Upper lobe of left lung (tissue), 6 donors: ENCODE results near the gene PTPRA. TPM values are rescaled to one million over a fixed set of nuclear protein-coding genes. Genes with fewer than 3 reads are reported as not detected.

Experiments used
- ATAC-seq, 2 donors: fragments of 200-7000 bp; cut with Tn5 transposase; one replicate each; pipeline ENCODE4 v1.9.1; 2022; ENCODE audit warnings: mild to moderate bottlenecking in 2 of 2, moderate library complexity in 2 of 2; ENCODE audit not compliant: low FRiP score in 2 of 2
- DNase-seq, 2 donors: peaks; one replicate each; pipeline ENCODE4 v3.0.0-alpha.2; 2019 to 2020
- H3K27ac ChIP-seq, 4 donors: fragments of 200-600 bp; sonication (generic); one replicate each; pipeline ENCODE4 v1.5.1; 2016 to 2019
- H3K27me3 ChIP-seq, 4 donors: fragments of 200-600 bp; sonication (generic); one replicate each; pipeline ENCODE4 v1.5.1; 2017 to 2019
- H3K36me3 ChIP-seq, 4 donors: fragments of 200-600 bp; sonication (generic); one replicate each; pipeline ENCODE4 v1.5.1; 2016 to 2019
- H3K4me1 ChIP-seq, 4 donors: fragments of 200-600 bp; sonication (generic); one replicate each; pipeline ENCODE4 v1.5.1; 2018 to 2019
- H3K4me3 ChIP-seq, 4 donors: fragments of 200-600 bp; sonication (generic); one replicate each; pipeline ENCODE4 v1.5.1; 2017 to 2019; ENCODE audit warnings: mild to moderate bottlenecking in 2 of 4, moderate library complexity in 1 of 4
- H3K9me3 ChIP-seq, 4 donors: fragments of 200-600 bp; sonication (generic); one replicate each; pipeline ENCODE4 v1.5.1; 2018 to 2019
- CTCF ChIP-seq, 6 experiments: fragments of 450-650 bp in 4 of 6; fragments of 200-600 bp in 2 of 6; sonication (generic) in 2 of 6; IDR thresholded peaks; one replicate each; pipeline ENCODE4 v1.5.1; 2016 to 2019; ENCODE audit warnings: antibody characterized with exemption in 6 of 6
- EP300 ChIP-seq, 4 donors: sonication (generic); formaldehyde crosslinking; IDR thresholded peaks; one replicate each; pipeline ENCODE4 v1.5.1; 2017; ENCODE audit warnings: antibody characterized with exemption in 4 of 4, control low read depth in 2 of 4
- POLR2A ChIP-seq, 4 donors: fragments of 450-650 bp; IDR thresholded peaks; one replicate each; pipeline ENCODE4 v1.5.1; 2016 to 2017; ENCODE audit warnings: antibody characterized with exemption in 4 of 4, mild to moderate bottlenecking in 2 of 4
- POLR2AphosphoS5 ChIP-seq, 2 donors: sonication (generic); formaldehyde crosslinking; IDR thresholded peaks; one replicate each; pipeline ENCODE4 v1.5.1; 2017; ENCODE audit warnings: antibody characterized with exemption in 2 of 2
- WGBS, 2 donors: methylation state at CpG; one replicate each; pipeline ENCODE4 v1.1.5; 2017 to 2018; 5-methylcytosine and 5-hydroxymethylcytosine counted together
- total RNA-seq, 6 donors: library from RNA; depleted of rRNA in 4 of 6; stranded (reverse); fragments of >200 nt in 4 of 6; gene quantifications; one replicate each; pipeline versions ENCODE4 v1.1.0 to v1.2.1, GENCODE V29; 2016 to 2021
- donor health status: DM: no; HTN: no; CAD: no; lungs with moderate emphysema.
- donor health status: DM: no; HTN: yes; CAD: no; lungs with severe emphysema.

PTPRA gene
- total RNA-seq, 6 donors from 2014 or later = 22.0 to 60.3 (median 51.1) TPM

DNA sequence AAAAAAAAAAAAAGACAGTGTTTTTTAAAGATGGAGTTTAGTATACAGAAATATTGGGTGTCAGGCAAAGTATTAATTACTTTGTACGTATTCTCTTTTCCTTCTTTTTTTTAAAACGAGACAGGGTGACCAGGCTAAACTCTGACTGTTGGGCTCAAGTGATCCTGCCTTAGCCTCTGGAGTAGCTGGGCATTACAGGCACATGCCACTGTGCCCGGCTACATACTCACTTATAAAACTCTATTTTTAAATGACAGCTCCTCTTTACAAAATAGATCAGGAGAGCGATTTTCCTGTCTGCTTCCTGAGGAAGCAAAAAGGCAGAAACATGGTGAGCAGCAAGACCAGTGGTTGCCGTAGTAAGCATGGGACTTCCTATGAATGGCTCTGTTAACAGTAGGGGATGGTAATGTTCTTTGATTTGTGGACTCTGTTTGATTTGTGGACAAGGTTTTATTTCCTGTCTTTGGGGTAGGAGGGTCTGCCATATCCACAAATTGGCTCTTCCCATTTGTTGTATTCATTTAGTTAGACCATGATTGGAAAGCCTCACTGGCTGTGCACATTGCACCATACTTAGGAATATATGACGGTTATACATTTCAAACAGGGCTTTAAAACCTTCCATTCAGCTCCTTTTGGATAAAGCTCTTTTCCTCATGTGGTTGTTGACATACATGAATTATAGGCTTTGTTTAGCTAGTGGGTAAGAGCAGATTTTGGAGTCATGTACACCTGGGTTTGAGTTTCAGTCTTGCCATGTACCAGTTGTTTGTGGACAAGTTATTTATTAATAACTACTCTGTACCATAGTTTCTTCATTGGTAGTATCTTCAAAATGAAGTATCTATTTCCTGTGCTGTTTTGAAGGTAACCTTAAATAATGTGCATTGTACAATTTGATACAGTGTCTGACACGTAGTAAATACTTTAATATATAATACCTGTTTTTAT lies 45.1 kb downstream of the PTPRA start:
- peaks cover 0 to 15% (median 9%) of the 10 kb centered on the region in 4 donors for H3K4me1 ChIP-seq
- DNase-seq (no peak), ATAC-seq (no peak)
- H3K27ac ChIP-seq = no peak overlapping the region
- no peaks in the 10 kb centered on the region for H3K27me3 ChIP-seq
- H3K4me3 ChIP-seq = no peak overlapping the region
- no peaks in the 10 kb centered on the region for H3K9me3 ChIP-seq
- WGBS, 2 donors = 61 to 62% methylated on average over 7 of the region's 7 CpGs
- peaks cover 0 to under 1% (median 0%) of the 10 kb centered on the region in 4 donors for H3K36me3 ChIP-seq
- TF ChIP-seq POLR2A (IDR thresholded peaks at IDR 0.05) (no peak), CTCF (IDR thresholded peaks at IDR 0.05) (no peak), POLR2AphosphoS5 (IDR thresholded peaks at IDR 0.05) (no peak), EP300 (IDR thresholded peaks at IDR 0.05) (no peak)

DNA sequence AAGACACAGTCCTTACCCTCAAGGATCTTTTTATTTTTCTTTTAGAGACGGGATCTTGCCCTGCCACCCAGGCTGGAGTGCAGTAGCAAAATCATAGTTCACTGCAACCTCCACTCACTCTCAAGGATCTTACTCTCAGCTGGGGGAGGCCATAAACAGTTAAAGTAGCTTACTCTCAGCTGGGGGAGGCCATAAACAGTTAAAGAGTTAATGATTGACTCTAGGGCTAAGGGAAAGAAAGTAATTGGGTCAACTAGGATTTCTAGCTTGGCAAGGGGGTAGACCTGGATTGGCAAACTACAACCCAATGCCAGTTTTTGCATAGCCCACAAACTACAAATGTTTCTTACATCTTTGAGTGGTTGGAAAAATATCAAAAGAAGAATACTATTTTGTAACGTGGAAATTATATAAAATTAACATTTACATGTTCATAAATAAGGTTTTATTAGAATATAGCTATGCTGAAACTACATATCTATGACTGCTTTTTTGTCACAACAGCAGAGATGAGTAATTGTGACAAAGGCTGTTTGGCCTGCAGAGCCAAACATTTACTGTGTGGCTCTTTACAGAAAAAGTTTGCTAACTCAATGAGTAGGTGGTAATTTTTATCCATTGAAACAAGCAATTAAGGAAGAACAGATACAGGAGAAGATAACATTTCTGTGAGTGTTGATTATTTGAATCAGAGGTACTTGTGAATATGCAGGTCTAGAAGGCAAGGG lies 46.4 kb downstream of the PTPRA start:
- Histone ChIP-seq H3K27ac (no peak overlapping the region), H3K36me3 (peaks cover 0 to 14% (median 8%) of the 10 kb centered on the region in 4 donors), H3K9me3 (no peaks in the 10 kb centered on the region), H3K27me3 (no peaks in the 10 kb centered on the region), H3K4me3 (no peak overlapping the region), H3K4me1 (peaks cover 0 to 15% (median 9%) of the 10 kb centered on the region in 4 donors)
- 69 to 76% methylated on average over 2 of the region's 2 CpGs for WGBS, 2 donors
- ATAC-seq (no peak), DNase-seq (no peak)
- no peak for TF ChIP-seq EP300 (IDR thresholded peaks at IDR 0.05)
- no peak for TF ChIP-seq CTCF (IDR thresholded peaks at IDR 0.05)
- no peak for TF ChIP-seq POLR2AphosphoS5 (IDR thresholded peaks at IDR 0.05)
- no peak for TF ChIP-seq POLR2A (IDR thresholded peaks at IDR 0.05)

GRCh38 chr20:2920473-2920872 lies 47.2 kb downstream of the PTPRA start:
- WGBS, 2 donors = 87 to 95% methylated on average over 1 of the region's 1 CpG
- ATAC-seq (no peak), DNase-seq (no peak)
- TF ChIP-seq POLR2A (IDR thresholded peaks at IDR 0.05) (no peak), POLR2AphosphoS5 (IDR thresholded peaks at IDR 0.05) (no peak), CTCF (IDR thresholded peaks at IDR 0.05) (no peak), EP300 (IDR thresholded peaks at IDR 0.05) (no peak)
- H3K36me3 ChIP-seq = peaks cover 0 to 22% (median 13%) of the 10 kb centered on the region in 4 donors
- no peak overlapping the region for H3K4me3 ChIP-seq
- H3K9me3 ChIP-seq = no peaks in the 10 kb centered on the region
- H3K27me3 ChIP-seq = no peaks in the 10 kb centered on the region
- H3K4me1 ChIP-seq = peaks cover 0 to 15% (median 9%) of the 10 kb centered on the region in 4 donors
- no peak overlapping the region for H3K27ac ChIP-seq

GRCh38 chr20:2921506-2921905 lies 48.2 kb downstream of the PTPRA start:
- Histone ChIP-seq H3K27me3 (no peaks in the 10 kb centered on the region), H3K4me3 (no peak overlapping the region), H3K36me3 (peaks cover 0 to 30% (median 14%) of the 10 kb centered on the region in 4 donors), H3K4me1 (peaks cover 0 to 15% (median 9%) of the 10 kb centered on the region in 4 donors), H3K9me3 (no peaks in the 10 kb centered on the region), H3K27ac (no peak overlapping the region)
- DNase-seq (no peak), ATAC-seq (no peak)
- 87 to 94% methylated on average over 4 of the region's 4 CpGs for WGBS, 2 donors
- TF ChIP-seq POLR2AphosphoS5 (IDR thresholded peaks at IDR 0.05) = no peak
- no peak for TF ChIP-seq POLR2A (IDR thresholded peaks at IDR 0.05)
- TF ChIP-seq CTCF (IDR thresholded peaks at IDR 0.05) = no peak
- no peak for TF ChIP-seq EP300 (IDR thresholded peaks at IDR 0.05)
